IMR-90 (cell line): Measurements from ENCODE around the gene ANKRD65. TPM values are rescaled to one million over a fixed set of nuclear protein-coding genes. Genes with fewer than 3 reads are reported as not detected.
A peak's percentile ranks its signal among the peaks of the same experiment; 100 is the strongest.

Experiments used
- ATAC-seq: fragments of 200-7000 bp; cut with Tn5 transposase; 2 replicates; pipeline ENCODE4 v1.9.1; 2020; ENCODE audit warnings: low read depth, mild to moderate bottlenecking, moderate library complexity
- BruUV-seq: library from RNA; stranded (reverse); fragments of 400-500 nt; replicated peaks from 2 replicates; lab custom pipeline; 2021; lab: Mats Ljungman, UMichigan
- CTCF ChIA-PET: fragments of 300-600 bp; formaldehyde crosslinking; extraction: SDS; loops from one replicate; lab custom pipeline; 2021; ENCODE audit warnings: antibody characterized with exemption; lab: Yijun Ruan, JAX
- POLR2A ChIA-PET: fragments of 300-600 bp; sonication (Branson Sonifier 250); formaldehyde crosslinking; loops from one replicate; lab custom pipeline; 2022; ENCODE audit warnings: antibody characterized with exemption; ENCODE audit not compliant: unreplicated experiment; lab: Charles Lee
- DNase-seq: peaks from one replicate; pipeline ENCODE4 v3.0.0; 2013
- H2AFZ ChIP-seq: replicated peaks from 2 replicates; pipeline ENCODE3; 2013; ENCODE audit warnings: low read length, mild to moderate bottlenecking; ENCODE audit not compliant: poor library complexity
- H2AK5ac ChIP-seq: 2 replicates; pipeline ENCODE4 v1.6.1; 2013; ENCODE audit warnings: low read depth, low read length, inconsistent platforms
- H2AK9ac ChIP-seq: replicated peaks from 2 replicates; pipeline ENCODE3; 2013; ENCODE audit warnings: mild to moderate bottlenecking, low read depth, low read length, moderate library complexity; ENCODE audit not compliant: poor library complexity
- H2BK120ac ChIP-seq: 2 replicates; pipeline ENCODE4 v1.6.1; 2013; ENCODE audit warnings: low read depth, low read length, inconsistent platforms
- H2BK15ac ChIP-seq: 3 replicates; pipeline ENCODE4 v1.6.1; 2013; ENCODE audit warnings: low read depth, low read length, inconsistent platforms
- H2BK20ac ChIP-seq: 2 replicates; pipeline ENCODE4 v1.6.1; 2013; ENCODE audit warnings: low read depth, mild to moderate bottlenecking, inconsistent platforms, low read length, moderate library complexity
- H2BK5ac ChIP-seq: 2 replicates; pipeline ENCODE4 v1.6.1; 2013; ENCODE audit warnings: mild to moderate bottlenecking, low read depth, low read length, inconsistent platforms; ENCODE audit not compliant: poor library complexity, severe bottlenecking
- H3K14ac ChIP-seq: replicated peaks from 2 replicates; pipeline ENCODE4 v1.6.1; 2013; ENCODE audit warnings: low read depth, low read length, inconsistent platforms
- H3K18ac ChIP-seq: 2 replicates; pipeline ENCODE4 v1.6.1; 2013; ENCODE audit warnings: low read depth, low read length, control low read depth
- H3K23ac ChIP-seq: 2 replicates; pipeline ENCODE4 v1.6.1; 2013; ENCODE audit warnings: low read depth, low read length, inconsistent platforms
- H3K27ac ChIP-seq: 2 replicates; pipeline ENCODE4 v1.5.1; 2013; ENCODE audit warnings: mild to moderate bottlenecking, control low read depth, low read length; ENCODE audit not compliant: insufficient read depth
- H3K27me3 ChIP-seq: 2 replicates; pipeline ENCODE4 v1.6.1; 2013; ENCODE audit warnings: low read length; ENCODE audit not compliant: control insufficient read depth, insufficient read depth
- H3K36me3 ChIP-seq: 2 replicates; pipeline ENCODE4 v1.6.1; 2013; ENCODE audit warnings: low read length, mixed read lengths; ENCODE audit not compliant: control insufficient read depth, insufficient read depth
- H3K4ac ChIP-seq: 2 replicates; pipeline ENCODE4 v1.6.1; 2013; ENCODE audit warnings: low read depth, low read length, inconsistent platforms
- H3K4me1 ChIP-seq: 2 replicates; pipeline ENCODE4 v1.6.1; 2013; ENCODE audit warnings: low read length, mixed read lengths; ENCODE audit not compliant: control insufficient read depth, insufficient read depth
- H3K4me2 ChIP-seq: 2 replicates; pipeline ENCODE4 v1.6.1; 2013; ENCODE audit warnings: low read depth, mild to moderate bottlenecking, control low read depth, low read length, moderate library complexity
- H3K4me3 ChIP-seq: 2 replicates; pipeline ENCODE4 v1.5.1; 2013; ENCODE audit warnings: low read depth, mild to moderate bottlenecking, control low read depth, low read length, moderate library complexity; ENCODE audit not compliant: insufficient read depth
- H3K56ac ChIP-seq: 2 replicates; pipeline ENCODE4 v1.6.1; 2013; ENCODE audit warnings: low read length, inconsistent platforms; ENCODE audit not compliant: insufficient read depth; ENCODE audit errors: extremely low read depth
- H3K79me1 ChIP-seq, 2 experiments: 2 replicates each; pipeline ENCODE4 v1.6.1; 2013; ENCODE audit warnings: low read length in 2 of 2, inconsistent platforms in 1 of 2, low read depth in 1 of 2
- H3K9ac ChIP-seq: 2 replicates; pipeline ENCODE4 v1.6.1; 2013; ENCODE audit warnings: low read depth, low read length, control low read depth
- H3K9me1 ChIP-seq: 2 replicates; pipeline ENCODE4 v1.6.1; 2013; ENCODE audit warnings: low read length, inconsistent platforms; ENCODE audit not compliant: insufficient read depth
- H3K9me3 ChIP-seq: 2 replicates; pipeline ENCODE4 v1.6.1; 2013; ENCODE audit warnings: low read length; ENCODE audit not compliant: control insufficient read depth, insufficient read depth
- H4K20me1 ChIP-seq: 2 replicates; pipeline ENCODE4 v1.6.1; 2013; ENCODE audit warnings: low read length, inconsistent platforms; ENCODE audit not compliant: insufficient read depth
- H4K5ac ChIP-seq: 2 replicates; pipeline ENCODE4 v1.6.1; 2013; ENCODE audit warnings: mild to moderate bottlenecking, low read depth, low read length, control low read depth
- H4K8ac ChIP-seq, 2 experiments: 2 replicates each; pipeline ENCODE4 v1.6.1; 2013; ENCODE audit warnings: low read depth in 2 of 2, low read length in 2 of 2, control low read depth in 1 of 2, inconsistent platforms in 1 of 2
- H4K91ac ChIP-seq: 2 replicates; pipeline ENCODE4 v1.6.1; 2013; ENCODE audit warnings: low read depth, low read length, inconsistent platforms; ENCODE audit not compliant: insufficient read depth
- CEBPB ChIP-seq: IDR thresholded peaks from 2 replicates; pipeline ENCODE4 v1.6.1; 2012; ENCODE audit warnings: low read depth, low read length, improper control_type of control experiment
- CHD1 ChIP-seq: IDR thresholded peaks from 2 replicates; pipeline ENCODE4 v1.6.1; 2012; ENCODE audit warnings: low read depth, low read length, improper control_type of control experiment
- ELK1 ChIP-seq: fragments of 150-350 bp; IDR thresholded peaks from 2 replicates; pipeline ENCODE4 v1.6.1; 2016; ENCODE audit warnings: low read depth, mild to moderate bottlenecking, low read length, moderate library complexity, borderline replicate concordance
- MAFK ChIP-seq: IDR thresholded peaks from 2 replicates; pipeline ENCODE4 v1.6.1; 2012; ENCODE audit warnings: low read depth, low read length, improper control_type of control experiment
- NFE2L2 ChIP-seq: fragments of 150-350 bp; IDR thresholded peaks from 2 replicates; pipeline ENCODE4 v1.6.1; 2016; ENCODE audit warnings: low read depth, mild to moderate bottlenecking, low read length
- RAD21 ChIP-seq: IDR thresholded peaks from 2 replicates; pipeline ENCODE4 v1.6.1; 2012; ENCODE audit warnings: low read length, improper control_type of control experiment
- RFX5 ChIP-seq: IDR thresholded peaks from 2 replicates; pipeline ENCODE4 v1.8.0; 2012; ENCODE audit warnings: low read depth, mild to moderate bottlenecking, low read length, moderate library complexity
- SMC3 ChIP-seq: fragments of 150-350 bp; IDR thresholded peaks from 2 replicates; pipeline ENCODE4 v1.6.1; 2016; ENCODE audit warnings: low read depth, mild to moderate bottlenecking, antibody characterized with exemption, low read length, moderate library complexity
- WGBS, 2 experiments: methylation state at CpG; one replicate each; pipeline versions ENCODE4 v1.1.5 to v1.1.7; 2013; ENCODE audit warnings: missing lambda C conversion rate in 2 of 2; ENCODE audit not compliant: insufficient read length in 1 of 2; ENCODE audit errors: extremely low coverage in 2 of 2; 5-methylcytosine and 5-hydroxymethylcytosine counted together
- dilution Hi-C: fragments of 300-500 bp; cut with HindIII; formaldehyde crosslinking; loops from one replicate; pipeline ENCODE4 v1.14.3; 2018; ENCODE audit warnings: low sequenced_read_pairs; ENCODE audit not compliant: unreplicated experiment
- in situ Hi-C: fragments of 300-500 bp; cut with MboI; formaldehyde crosslinking; loops from 3 replicates; pipeline ENCODE4 v1.14.3; 2019; ENCODE audit warnings: low sequenced_read_pairs, inconsistent platforms, mixed read lengths
- intact Hi-C: fragments of 100-400 bp; cut with micrococcal nuclease; formaldehyde crosslinking; loops from 2 replicates; pipeline ENCODE4 v1.10.0; 2022
- polyA plus RNA-seq, 3 experiments: library from polyadenylated mRNA; depleted of rRNA; stranded (reverse); fragments of >200 nt; gene quantifications; 2 replicates each; pipeline ENCODE4 v1.2.3, GENCODE V29; 2012; ENCODE audit warnings: low replicate concordance in 1 of 3
- total RNA-seq: library from RNA; depleted of rRNA; stranded (reverse); fragments of >200 nt; gene quantifications from 2 replicates; pipeline ENCODE4 v1.2.3, GENCODE V29; 2012
- TF ChIP-seq, protein P1 (sequence below): conservative IDR thresholded peaks from 2 replicates; pipeline ENCODE4 v1.5.1; 2012; ENCODE audit warnings: mild to moderate bottlenecking, low read depth, low read length, improper control_type of control experiment

The ANKRD65 gene
- total and polyA plus RNA-seq, 2 of the 4 experiments (the other 2 are of a cell fraction): 0.09 TPM; not detected in 1

- no peak overlapping the region for H3K4me3 ChIP-seq
- CTCF ChIA-PET: no interaction called here
These were observed 378 bp downstream of the ANKRD65 start for GRCh38 chr1:1420654-1421141.

More at GRCh38 chr1:1420654-1421141, 378 bp downstream of the ANKRD65 start:
- TF ChIP-seq MAFK (no peak), ELK1 (no peak), SMC3 (no peak), CEBPB (no peak), NFE2L2 (no peak), CHD1 (no peak), RFX5 (no peak), RAD21 (no peak)
- TF ChIP-seq, protein P1, sequence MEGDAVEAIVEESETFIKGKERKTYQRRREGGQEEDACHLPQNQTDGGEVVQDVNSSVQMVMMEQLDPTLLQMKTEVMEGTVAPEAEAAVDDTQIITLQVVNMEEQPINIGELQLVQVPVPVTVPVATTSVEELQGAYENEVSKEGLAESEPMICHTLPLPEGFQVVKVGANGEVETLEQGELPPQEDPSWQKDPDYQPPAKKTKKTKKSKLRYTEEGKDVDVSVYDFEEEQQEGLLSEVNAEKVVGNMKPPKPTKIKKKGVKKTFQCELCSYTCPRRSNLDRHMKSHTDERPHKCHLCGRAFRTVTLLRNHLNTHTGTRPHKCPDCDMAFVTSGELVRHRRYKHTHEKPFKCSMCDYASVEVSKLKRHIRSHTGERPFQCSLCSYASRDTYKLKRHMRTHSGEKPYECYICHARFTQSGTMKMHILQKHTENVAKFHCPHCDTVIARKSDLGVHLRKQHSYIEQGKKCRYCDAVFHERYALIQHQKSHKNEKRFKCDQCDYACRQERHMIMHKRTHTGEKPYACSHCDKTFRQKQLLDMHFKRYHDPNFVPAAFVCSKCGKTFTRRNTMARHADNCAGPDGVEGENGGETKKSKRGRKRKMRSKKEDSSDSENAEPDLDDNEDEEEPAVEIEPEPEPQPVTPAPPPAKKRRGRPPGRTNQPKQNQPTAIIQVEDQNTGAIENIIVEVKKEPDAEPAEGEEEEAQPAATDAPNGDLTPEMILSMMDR: no peak
- Histone ChIP-seq H3K27ac (no peak overlapping the region), H3K9me1 (no peaks in the 10 kb centered on the region), H2BK20ac (no peak overlapping the region), H3K14ac (no peak overlapping the region), H3K79me1 (no peaks in the 10 kb centered on the region), H3K9ac (no peak overlapping the region), H2AFZ (peak overlapping the region; percentile 21), H4K91ac (no peak overlapping the region), H2BK15ac (no peak overlapping the region), H4K5ac (no peak overlapping the region), H2BK120ac (no peak overlapping the region), H3K36me3 (no peaks in the 10 kb centered on the region), H3K27me3 (no peaks in the 10 kb centered on the region), H3K23ac (no peak overlapping the region), H4K8ac (no peak overlapping the region), H2AK9ac (no peak overlapping the region), H3K9me3 (no peaks in the 10 kb centered on the region), H3K4me1 (peaks cover 3% of the 10 kb centered on the region; the same call in 1 of the 2 replicates), H3K18ac (no peak overlapping the region), H2BK5ac (no peak overlapping the region), H3K4me2 (no peak overlapping the region), H2AK5ac (no peak overlapping the region), H4K20me1 (no peaks in the 10 kb centered on the region), H3K56ac (no peak overlapping the region), H3K4ac (no peak overlapping the region)
- no TSS peak for BruUV-seq
- dilution Hi-C loops: no loop called here
- POLR2A ChIA-PET: no interaction called here
- 80% methylated on average over 1 of the region's 12 CpGs; no CpG with 5 or more reads in 1 of the 2 experiments for WGBS, 2 experiments
- DNase-seq (no peak), ATAC-seq (no peak)
- intact Hi-C loops: no loop called here
- in situ Hi-C loops: no loop called here
